NCI-H1930 (cell line): ENCODE measurements around the gene BUD13.

ENCODE experiments used
- DNase-seq, 2 experiments: peaks; one replicate each; lab custom pipeline; 2025; lab: John Stamatoyannopoulos, UW

BUD13 gene

DNA sequence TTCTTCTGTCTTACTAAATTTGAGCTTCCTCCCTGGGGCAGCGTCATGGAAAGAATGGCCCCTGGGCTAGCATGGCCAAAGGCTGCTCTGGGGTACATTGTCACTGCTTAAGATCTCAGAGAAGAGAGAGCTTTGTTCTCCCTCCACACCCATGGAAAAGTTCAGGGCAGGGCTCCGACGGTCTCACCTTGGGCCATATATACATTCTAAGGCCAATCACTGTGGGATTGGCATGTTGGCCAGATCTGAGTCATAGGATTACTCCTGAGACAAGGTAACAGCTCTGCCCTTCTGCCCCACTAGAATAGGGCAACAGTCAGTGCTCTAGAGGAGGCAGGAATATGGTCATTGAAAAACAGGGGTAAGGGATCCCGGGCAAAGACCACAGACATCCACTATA, 56.2 kb downstream of the BUD13 start:
- DNase-seq: no peak

DNA sequence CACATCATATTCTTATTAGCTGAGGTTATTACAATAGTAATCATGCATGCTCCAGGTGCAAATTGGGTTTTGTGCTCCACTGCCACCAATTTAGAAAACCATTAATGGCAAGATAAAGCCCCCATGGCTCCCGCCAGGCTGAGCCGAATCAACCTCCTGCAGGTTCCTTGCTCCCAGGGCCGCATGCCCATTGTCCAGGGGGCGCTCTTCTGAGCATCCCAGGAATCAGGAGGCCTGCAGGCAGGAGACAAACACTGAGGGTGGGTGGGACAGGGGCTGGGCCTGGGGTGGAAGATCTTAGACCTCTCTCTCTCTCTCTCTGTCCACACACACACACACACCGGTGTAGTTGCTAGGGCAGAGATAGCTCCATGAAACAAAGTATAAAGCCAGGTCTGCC, 57.4 kb downstream of the BUD13 start:
- DNase-seq: peak in 1 of 2 experiments; percentile 14

- no peak for DNase-seq
Observed at GRCh38 chr11:116714902-116715301, 57.9 kb downstream of the BUD13 start.

GRCh38 chr11:116712428-116712827, 60.4 kb downstream of the BUD13 start:
- DNase-seq: no peak

DNA sequence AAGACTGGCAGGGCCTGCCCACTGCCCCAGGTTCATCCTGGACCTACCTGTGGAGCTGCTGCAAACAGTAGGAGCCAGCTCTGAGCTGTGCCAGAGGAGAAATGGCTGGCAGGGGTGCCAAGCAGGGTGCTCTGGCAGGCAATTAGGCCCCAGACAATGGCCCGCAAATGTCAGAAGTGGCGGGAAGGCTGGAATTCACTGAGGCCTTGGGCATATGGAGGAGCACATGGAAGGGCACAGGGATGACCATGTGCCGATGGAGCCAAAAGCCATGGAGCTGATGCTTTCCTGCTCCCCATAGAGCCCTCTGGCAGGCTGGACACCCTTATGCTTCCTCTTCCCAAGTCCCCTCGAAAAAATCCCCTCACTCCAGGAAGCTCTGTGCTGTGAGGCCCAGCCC, 62.0 kb downstream of the BUD13 start:
- no peak for DNase-seq

DNA sequence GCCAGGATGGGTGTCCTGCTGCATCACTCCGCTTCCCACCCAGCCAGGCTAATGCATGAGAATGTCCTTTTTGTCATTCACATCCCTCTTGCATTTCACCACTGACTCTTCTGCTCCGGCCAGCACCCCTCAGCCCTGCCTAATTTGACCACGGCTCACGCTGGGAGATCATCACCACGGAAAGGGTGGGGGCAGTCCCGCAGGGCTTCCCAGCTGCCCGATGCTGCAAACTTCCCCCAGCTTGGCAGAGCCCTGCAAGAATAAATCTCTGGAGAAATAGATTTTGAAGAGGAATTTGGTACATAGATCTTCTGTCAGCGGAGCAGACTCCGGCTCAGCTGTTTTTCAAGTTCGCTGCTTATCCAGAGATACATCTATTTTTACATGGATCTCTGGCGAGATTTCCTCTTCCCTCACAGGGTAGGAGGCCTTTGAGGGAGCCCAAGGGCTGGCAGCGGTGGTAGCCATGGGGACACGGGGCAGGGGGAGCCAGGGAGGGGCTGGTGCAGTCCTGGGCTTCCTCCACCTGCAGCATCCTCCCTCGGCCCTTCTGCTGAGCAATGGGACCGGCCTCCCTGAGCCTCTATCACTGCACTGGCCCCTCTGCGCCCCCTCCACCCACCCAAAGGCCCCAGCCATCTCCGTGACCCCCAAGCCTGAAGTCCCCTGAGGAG, 62.6 kb downstream of the BUD13 start:
- DNase-seq: no peak

GRCh38 chr11:116707746-116708145, 65.0 kb downstream of the BUD13 start:
- DNase-seq: no peak

- DNase-seq: no peak
Observed at GRCh38 chr11:116707161-116707629, 65.6 kb downstream of the BUD13 start.

- DNase-seq: peak in 1 of 2 experiments; percentile 27
Observed at GRCh38 chr11:116703421-116703820, 69.4 kb downstream of the BUD13 start.

DNA sequence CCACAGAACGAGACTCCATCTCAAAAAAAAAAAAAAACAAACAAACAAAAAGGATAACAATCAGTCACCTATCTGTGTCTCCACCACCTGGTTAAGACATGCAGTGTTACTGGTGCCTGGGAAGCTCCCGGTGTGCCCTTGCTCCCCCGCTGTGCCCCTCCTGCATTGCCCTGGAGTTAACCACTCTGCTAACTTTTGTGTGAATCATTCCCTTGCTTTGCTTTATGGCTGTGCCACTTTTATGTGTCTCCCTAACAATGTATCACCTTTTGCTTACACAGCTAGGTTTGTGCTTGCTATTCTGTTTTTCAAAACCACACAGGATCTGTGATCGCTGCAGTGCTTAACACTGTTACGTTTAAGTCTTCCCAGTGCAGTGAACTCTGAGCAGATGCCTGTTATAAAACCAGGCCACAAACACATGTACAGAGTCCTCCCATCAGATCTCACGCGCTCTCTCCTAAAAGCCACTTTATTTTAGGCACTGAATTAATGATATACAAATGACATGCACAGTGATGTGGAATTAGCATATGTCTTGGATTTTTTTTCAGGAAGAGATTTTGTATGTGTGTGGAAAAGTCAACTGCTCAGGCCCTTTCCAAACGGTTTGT, 69.9 kb downstream of the BUD13 start:
- DNase-seq: no peak

DNA sequence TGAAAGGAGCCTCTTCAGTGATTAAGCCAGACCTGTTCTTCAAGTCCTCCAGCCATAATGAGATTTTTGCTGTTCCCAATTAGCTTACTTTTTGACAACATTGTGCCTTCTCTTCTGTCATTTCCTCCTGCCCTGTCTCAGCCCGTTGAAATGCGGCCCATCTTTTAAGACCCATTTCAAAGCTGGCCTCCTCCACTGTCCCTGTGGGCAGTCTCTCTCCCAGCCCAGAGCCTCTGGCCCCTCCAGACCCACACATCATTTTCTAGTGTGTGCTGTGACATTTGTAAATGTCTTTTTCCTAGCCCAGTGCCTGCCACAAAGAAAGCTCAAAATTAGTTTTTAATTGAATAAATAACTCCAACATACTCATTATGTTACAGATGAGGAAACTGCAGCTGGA, 70.9 kb downstream of the BUD13 start:
- no peak for DNase-seq

- DNase-seq: no peak
Observed at GRCh38 chr11:116701297-116701801, 71.4 kb downstream of the BUD13 start.

- DNase-seq: no peak
Observed at GRCh38 chr11:116700586-116701220, 72.1 kb downstream of the BUD13 start.
